ENCODE measurements around the gene TMEM131L.
"Not testable (repeated sequence)": the region's sequence is repeated elsewhere in the genome, so short reads cannot be mapped to it uniquely, and the experiment has no call there.

TMEM131L gene

DNA sequence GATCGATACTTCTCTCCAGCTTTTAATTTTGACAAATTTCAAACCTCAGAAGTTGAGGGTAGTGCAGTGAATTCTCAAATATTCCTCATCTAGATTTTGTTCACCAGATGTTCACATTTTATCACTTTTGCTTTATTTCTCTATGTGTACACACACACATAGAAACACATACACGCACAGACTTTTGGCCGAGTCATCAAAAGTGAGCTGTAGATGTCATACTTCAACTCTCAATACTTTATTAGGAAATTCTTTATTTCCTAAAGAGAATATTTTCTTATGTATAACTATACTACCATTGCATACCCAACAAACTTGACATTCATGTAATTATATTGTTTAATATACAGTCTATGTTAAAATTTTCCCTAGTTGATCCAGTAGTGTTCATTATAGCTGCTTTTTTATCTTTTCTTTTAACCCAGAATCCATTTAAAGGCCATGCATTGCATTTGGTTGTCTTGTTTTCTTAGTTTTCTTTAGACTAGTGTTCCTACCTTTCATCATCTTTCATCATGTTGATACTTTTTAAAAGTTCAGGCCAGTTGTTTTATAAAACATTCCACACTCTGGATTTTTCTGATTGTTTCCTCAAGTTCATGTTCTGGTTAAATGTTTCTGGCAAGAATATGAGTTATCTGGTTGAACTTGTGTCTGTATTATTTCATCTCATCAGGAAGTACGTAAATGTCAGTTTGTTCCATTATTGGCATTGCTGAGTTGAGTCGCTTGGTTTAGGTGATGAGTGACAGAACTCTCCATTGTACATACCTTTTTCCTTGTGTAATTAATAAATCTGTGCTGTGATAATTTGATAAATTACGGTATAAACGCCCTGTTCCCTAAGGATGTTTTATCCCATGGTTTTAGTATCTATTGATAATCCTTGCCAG, 123.8 kb downstream of the TMEM131L start:
- no peak for DNase-seq

DNA sequence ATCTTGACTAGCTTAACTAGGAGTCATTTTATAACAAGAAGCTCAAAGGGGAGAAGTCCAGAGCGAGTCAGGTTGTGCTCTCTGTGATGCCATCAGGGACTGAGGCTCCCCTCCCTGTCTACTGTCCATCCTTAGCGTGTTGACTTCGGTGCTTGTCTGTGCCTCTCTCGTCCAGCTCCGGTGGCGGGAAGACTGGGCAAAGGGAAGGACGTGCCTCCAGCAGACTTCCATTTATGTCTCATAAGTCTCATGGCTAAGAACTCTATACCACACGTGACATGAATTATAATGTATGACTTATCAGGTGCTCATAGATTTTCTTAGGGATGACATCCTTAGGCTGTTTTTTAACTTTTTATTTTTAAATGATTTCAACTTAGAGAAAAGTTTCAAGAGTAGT, 125.3 kb downstream of the TMEM131L start:
- no peak for DNase-seq

DNA sequence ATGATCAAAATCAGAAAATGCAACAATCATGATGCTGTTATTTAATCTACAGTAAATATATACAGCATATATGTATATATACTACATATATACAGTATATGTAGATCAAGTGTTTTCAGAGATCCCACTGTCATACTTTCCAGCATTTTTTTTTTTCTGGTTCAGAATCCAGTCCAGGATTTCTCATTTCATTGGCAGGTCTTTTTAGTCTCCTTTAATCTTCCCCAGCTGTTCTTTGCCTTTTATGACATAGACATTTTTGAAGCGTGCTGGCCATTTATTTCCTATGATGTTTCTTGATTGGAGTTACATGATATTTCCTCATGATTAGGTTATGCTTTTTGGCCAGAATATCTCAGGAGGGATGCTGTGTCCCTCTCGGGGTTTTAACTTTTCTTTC, 125.9 kb downstream of the TMEM131L start:
- no peak for DNase-seq

DNA sequence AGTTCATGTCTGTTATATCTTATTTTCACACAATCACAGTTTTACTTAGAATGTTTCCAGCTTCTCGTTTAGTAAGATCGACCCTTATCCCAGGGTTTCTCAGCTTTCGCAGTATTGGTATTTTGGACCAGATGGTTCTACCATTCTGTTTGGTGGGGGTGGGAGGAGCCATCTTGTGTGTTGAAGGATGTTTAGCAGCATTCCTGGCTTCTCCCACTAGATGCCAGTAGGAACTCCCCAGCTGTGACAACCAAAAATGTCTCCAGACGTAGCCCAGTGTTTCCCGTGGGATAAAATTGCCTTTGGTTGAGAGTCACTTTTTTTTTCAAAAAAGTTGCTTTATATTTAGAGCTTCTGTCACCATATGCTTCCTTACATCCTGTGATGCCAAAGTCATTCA, 127.0 kb downstream of the TMEM131L start:
- no peak for DNase-seq

DNA sequence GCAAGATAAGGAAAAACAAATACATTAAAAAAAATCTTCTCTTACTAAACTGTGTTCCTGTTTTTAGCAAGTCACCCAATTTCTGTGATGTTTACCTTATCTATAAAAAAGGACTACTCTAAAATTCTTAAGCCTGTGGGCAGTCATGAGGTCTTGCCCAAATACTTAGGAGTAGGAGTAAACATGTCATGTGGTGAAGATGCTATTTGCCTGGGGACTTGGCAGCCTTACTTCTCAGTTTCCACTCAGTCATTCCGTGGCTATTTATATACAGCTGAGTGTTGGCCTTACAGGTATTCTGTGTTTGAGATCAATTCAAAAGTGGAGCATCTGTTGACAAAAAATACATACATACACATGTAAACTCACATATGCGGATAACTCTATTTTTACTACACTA, 128.1 kb downstream of the TMEM131L start:
- DNase-seq: no peak

DNA sequence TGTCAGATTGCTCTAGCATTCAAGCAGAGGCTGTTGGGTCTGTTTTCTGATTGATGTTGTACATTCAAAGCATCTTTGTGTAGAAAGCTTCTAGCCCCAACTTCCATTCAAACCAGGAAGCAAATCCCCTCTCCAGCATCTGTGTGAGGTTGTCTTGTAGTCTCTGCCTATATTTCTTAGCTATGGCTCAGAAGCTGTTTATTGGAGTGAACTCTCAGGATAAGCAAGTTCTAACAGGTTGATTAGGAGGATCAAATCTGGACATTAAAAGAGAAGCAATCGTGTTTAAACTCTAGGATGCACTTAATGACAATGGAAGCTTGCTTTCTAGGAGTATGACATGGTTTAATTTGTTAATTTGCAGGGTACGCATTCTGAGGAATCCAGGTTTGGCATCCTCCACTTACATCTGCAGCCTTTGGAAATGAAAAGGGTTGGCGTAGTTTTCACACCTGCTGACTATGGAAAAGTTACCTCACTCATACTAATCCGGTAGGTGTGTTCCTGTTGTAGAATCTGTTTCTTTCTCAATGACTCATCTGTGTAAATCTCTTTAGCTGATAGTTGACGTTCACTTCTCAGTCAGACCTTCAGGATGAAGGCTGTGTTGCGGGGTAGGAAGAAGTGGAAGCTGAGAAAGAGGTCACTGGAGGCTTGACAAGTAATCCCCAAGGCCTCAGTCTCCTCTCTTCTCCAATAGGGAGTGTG, 129.9 kb downstream of the TMEM131L start:
- DNase-seq: no peak

DNA sequence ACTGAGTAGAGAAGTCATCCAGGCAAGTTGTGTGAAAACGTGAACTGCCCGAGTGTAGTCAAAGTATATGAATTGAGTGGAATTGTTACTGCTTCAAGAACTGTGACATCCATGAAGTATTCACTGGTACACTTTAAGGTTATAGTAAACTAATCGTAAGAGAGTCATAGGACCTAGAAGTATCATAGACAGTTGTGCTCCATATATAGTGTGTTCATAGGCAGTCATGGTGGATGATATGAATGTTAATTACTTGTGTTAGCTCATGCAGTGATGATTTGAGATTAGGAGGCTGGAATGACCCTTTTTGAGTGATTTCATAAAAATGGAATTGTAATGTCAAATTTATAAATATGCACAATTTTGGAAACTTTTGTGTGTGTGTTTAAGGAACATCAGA, 136.6 kb downstream of the TMEM131L start:
- DNase-seq: no peak

DNA sequence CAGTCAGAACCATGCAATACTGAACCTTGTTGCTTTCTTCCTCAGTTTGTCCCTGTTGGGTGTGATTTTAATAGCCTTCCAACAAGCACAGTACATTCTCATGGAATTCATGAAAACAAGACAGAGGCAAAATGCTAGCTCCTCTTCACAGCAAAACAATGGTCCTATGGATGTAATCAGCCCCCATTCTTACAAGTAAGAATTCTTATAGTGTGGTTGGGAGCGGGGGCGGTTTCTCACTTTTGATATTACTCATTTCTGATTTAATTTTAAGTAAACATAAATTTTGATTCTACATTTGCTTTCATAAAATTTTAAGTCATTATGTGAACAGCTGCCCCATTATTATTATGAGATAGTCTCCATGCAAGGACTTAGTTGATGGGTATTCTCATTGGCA, 137.1 kb downstream of the TMEM131L start:
- no peak for DNase-seq

DNA sequence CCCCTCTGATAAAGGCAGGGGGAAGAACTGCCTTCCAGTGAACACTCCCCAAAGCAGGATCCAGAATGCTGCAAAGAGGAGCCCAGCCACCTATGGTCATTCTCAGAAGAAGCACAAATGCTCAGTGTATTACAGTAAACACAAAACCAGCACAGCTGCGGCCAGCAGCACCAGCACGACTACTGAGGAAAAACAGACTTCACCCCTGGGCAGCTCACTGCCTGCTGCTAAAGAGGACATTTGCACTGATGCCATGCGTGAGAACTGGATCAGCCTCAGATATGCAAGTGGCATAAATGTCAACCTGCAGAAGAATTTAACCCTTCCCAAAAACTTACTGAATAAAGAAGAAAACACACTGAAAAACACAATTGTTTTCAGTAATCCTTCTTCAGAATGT, 137.7 kb downstream of the TMEM131L start:
- no peak for DNase-seq

DNA sequence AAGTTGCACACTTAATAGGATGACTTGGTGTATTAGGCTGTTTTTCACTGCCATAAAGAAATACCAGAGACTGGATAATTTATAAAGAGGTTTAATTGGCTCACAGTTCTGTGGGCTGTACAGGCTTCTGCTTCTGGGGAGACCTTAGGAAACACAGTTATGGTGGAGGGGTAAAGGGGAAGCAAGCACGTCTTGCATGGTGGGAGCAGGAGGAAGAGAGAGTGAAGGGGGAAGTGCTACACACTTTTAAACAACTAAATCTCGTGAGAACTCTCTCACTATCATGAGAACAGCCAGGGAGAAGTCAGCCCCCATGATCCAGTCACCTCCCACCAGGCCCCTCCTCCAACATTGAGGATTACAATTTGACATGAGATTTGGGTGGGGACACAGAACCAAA, 142.9 kb downstream of the TMEM131L start:
- not testable (repeated sequence) for DNase-seq

DNA sequence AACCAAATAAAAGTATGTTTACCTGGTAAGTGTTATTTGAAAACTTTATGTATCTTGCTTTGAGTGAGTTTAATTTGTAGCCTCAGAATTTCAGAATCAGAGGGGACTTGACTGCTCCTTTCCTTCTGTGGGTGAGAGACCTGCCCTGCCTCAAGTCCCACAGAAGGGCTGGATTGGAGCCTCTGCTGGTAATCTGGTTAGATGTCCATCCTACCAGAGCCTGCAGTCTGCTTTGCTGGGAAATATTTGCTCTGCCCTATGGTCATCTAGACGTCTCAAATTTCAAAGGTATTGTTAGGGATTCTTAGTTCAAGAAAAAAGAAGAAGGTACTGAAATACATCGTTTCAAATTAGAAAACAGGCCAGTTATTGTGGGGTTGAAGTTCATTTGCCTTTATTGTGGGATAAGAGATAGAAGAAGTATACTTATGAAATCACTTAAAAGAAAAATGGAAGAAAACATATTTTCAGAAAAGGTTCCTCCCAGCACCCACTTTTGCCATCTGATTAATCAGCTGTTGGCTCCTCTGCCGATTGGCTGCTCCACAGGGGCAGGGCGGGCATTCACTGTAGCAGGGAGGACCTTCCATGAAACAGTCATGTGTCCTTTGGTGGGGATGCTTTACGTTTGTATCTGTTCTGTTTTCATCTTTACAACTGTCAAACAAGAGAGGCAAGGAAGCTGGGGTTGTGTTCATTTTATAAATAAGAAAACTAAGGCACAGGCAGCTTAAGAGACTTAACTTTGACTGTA, 144.6 kb downstream of the TMEM131L start:
- no peak for DNase-seq

DNA sequence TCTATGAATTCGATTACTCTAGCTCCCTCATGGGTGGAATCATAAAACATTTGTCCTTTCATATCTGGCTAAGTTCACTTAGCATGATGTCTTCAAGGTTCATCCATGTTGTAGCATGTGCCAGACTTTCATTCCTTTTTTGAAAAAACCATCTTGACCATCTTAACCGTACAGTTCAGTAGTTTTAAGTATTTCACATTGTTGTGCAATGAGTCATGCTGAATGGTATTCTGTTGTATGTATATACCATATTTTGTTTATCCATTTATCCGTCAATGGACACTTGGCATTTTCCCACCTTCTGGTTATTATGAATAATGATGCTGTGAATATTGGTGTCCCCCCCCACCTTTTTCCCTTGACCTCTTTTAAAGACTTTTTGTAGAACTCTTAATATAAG, 145.5 kb downstream of the TMEM131L start:
- no peak for DNase-seq

DNA sequence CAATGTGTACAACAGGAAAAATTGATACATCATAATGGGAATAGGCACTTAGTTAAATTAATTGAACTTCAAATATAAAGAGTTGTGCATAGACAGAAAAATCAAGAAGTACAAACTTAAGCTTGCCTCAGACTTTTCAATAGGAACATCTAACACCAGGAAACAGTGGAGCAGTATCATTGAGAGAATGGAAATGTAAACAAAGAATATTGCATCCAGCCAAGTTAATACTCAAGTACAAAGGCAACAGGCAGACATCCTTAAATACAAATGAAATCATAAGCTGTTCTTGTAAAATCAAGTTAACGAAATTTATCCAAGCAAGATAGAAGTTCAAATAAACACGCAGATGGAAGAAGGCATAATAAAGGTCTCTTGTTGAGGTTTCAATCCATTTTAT, 146.7 kb downstream of the TMEM131L start:
- DNase-seq: no peak

DNA sequence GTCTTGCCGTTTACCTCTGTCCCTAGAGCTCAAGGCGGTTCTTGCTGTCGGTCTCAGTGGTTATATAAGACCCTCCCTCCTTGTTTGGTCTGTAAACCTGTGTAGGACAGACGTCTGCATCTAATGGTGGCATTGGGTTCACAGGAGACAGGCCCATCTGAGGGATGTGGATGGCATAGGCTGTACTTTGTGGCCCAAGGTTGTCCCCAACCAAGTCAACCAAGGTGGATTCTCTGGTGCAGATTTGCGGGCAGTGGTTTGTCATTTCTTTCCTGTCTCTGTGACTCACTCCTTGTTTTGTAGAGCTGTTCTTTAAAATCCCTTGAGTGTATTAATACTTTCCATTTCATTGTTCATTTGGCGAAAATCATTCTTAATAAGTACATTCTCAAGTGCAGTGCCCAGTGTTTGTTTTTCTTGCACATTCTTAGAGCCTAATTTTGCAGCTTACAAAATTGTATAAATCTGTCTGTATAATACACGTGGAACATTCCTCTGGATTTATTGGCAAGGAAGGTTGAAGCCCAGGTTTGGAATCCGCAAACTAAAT, 149.9 kb downstream of the TMEM131L start:
- no peak for DNase-seq

DNA sequence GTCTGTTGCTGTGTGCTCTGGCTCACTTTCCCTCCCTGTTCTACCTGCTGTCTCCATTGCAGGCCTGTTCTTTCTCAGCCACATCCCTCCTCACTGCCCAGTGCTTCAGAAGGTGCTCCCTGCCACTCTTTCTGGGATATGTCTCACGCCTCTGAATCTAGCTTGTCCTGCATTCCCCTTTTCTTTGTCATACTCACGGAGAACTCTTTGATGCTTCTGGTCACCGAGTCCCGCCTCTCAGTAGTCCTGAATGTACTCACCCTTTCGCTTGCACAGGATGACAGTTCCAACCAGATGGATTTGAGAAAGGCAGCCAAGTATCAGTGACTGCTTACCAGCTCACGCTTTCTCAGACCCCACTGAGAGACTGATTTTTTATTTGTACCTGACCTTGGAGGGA, 152.7 kb downstream of the TMEM131L start:
- no peak for DNase-seq

DNA sequence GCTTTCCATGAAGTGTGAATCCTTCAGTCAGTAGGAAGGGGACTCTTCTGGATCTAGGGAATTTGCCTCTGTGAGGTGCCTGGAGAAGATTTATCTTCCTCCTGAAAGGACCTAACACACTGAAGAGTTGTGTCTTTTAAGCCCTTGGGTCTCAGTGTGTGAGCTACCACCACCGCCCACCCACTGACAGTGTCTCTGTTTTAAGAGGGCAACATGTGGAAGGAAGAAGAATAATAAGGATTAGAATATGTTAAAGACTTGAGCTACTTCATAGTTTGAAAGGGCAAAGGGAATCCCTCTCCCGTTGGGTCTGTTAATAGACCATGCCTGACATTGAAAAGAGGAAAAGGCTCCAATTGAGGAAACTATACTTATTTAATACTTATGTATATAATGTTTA, 153.7 kb downstream of the TMEM131L start:
- DNase-seq: no peak

DNA sequence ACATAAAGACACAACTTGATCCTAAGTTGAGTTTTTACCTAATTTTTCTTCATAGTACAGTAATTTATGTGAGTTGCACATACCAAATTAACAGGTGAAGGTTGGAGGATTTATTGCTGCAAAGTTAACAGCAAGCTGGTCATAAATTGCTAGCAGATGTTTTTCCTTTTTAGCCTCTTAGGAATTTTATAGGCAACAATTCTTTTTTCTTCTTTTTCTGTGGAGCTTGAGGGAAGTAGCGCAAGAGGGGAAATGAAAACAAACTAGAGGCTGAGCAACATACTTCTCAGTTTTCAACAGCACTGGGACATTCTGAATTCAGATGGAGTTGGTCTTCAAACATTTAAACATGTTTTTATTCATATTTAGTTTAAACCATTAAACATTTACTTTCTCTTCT, 154.2 kb downstream of the TMEM131L start:
- DNase-seq: no peak

DNA sequence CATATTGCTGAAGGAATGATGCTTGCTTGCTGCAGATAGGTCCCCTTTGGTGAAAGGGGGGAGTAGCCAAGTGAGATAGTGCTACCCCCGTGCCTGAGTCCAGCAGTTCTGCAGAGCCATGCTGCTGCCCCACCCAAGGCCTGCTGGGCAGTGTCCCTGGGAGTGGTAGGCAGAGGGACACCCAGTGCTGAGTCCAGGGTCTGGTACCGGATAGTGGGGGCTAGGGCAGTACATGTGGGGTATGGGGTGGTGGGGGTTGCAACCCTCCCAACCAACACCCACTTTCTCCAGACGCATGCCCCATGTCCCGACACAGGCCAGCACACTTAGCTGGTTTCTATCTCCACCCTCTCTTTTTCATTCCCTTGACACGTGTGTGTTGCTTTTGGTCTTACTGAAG, 155.9 kb downstream of the TMEM131L start:
- no peak for DNase-seq

DNA sequence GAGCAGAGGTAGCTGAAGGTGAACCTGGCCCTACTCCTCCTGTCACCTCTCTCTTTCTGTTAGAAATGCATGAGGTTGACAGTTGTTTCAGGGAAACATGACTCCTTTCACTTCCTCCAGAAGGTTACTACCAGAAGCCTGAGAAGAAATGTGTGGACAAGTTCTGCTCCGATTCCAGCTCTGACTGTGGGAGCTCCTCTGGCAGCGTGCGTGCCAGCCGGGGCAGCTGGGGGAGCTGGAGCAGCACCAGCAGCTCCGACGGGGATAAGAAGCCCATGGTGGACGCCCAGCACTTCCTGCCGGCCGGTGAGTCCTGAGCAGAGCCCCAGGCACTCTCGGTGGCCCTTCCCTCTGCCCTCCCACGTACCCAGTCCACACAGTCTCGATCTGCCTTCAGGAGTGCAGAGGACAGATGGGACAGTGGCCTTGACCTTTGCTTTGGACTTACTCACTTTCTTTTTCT, 156.6 kb downstream of the TMEM131L start:
- DNase-seq: no peak

DNA sequence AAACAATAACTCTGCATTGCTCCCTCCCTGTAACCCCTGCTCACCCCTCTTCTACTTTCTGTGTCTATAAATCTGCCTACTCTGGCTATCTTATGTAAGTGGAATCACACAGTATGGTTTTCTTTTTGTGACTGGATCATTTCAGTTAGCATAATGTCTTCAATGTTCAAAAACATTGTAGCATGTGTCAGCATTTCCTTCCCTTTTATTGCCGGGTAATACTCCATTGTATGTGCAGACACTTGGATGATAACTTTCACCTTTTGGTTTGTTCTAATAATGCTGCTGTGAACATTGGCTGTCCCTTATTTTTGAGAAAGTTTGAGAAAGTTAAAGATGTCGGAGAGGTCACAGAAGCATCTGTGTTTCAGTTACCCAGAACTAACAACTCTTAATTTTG, 157.3 kb downstream of the TMEM131L start:
- DNase-seq: no peak

DNA sequence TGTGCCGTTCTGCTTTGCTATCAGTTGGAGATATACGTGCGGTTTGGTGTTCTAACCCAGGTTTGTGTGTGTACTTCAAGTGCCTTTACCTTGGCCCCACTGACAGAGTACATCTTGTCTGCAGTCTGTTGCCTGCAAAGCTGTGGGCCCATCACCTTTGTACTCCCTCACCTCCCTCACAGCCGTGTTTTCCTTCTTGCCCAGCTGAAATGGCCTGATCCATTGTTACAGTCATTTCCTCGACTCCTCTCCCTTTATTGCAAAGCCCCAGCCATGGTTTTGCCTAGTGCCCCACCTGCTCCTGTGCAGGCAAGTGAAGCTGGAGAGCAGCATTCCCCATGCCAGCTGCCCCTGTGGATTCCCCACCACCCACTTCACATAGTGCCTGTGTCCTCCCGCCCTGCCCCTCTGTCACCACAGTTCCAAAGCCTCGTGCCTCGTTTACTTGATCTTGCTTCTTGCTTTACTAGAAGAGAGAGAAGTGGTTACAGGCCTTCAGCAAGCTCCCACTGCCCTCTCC, 162.7 kb downstream of the TMEM131L start:
- no peak for DNase-seq

DNA sequence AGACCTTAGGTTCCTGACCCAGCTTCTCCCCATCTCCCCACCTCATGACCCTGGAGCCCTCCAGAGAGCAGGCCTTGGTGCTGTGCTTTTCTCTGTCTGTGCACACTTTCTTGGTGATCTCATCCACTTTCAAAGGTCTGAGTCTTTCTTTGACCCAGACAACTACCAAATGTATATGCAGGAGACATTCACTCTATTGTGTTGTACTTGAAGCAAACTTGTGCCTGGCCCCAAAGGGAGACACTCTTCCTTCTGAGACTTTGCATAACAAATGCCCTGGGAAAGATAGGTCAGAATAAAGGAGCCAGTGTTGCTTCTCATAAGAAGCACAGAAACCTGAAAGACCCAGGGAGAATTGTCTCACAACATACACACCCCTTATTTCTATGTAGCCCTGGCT, 163.6 kb downstream of the TMEM131L start:
- DNase-seq: no peak

DNA sequence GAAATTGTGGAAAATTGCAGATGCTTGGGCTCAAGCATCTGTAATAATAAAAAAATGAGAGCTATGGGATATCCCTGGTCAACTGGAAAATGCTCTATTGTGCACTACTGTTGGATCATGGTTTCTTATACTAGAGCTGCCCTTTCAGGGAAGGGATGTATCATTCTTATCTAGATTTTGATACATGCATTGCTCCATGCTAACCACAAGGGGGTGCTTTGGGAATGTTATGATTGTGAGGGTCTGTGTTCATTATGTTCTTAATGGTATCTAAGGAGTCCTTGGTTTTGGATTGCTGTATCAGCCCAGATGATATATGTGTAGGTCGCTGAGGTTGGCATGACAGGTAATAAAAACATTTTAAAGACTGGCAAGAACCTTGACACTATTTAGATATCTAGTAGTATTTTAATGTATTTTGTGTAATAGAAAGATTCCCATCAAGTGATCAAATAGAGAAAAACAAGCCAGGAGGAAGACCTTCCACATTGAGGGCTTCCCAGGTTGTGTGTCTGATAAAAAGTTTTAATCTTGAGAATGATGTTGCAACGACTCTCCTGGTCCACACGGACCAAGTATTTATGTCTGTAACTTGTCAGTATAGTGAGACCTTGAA, 168.7 kb downstream of the TMEM131L start:
- DNase-seq: no peak
